Ovary (tissue), 9 donors: Measurements from ENCODE around the gene DTHD1. TPM values are rescaled to one million over a fixed set of nuclear protein-coding genes. Genes with fewer than 3 reads are reported as not detected.

Source experiments
- DNase-seq, 5 donors: peaks; one replicate each; pipeline ENCODE4 v3.0.0-alpha.2; 2019 to 2020
- H3K27ac ChIP-seq, 2 donors: fragments of 200-600 bp; one replicate each; pipeline versions ENCODE4 v1.5.1 to v1.8.0; 2019 to 2022
- H3K27me3 ChIP-seq: fragments of 200-600 bp; one replicate; pipeline ENCODE4 v1.8.0; 2022
- H3K36me3 ChIP-seq: fragments of 200-600 bp; sonication (generic); one replicate; pipeline ENCODE4 v1.5.1; 2019
- H3K4me1 ChIP-seq: one replicate; pipeline ENCODE4 v1.8.1; 2013; ENCODE audit warnings: mild to moderate bottlenecking, moderate library complexity; ENCODE audit not compliant: insufficient read depth
- H3K4me3 ChIP-seq: fragments of 200-600 bp; sonication (generic); one replicate; pipeline ENCODE4 v1.5.1; 2017
- H3K9me3 ChIP-seq, 2 donors: fragments of 200-600 bp in 1 of 2; sonication (generic) in 1 of 2; one replicate each; pipeline versions ENCODE4 v1.5.1 to v1.8.1; 2013 to 2019; ENCODE audit warnings: mild to moderate bottlenecking in 1 of 2, moderate library complexity in 1 of 2
- CTCF ChIP-seq, 3 donors: fragments of 450-650 bp in 2 of 3; fragments of 200-600 bp in 1 of 3; IDR thresholded peaks; one replicate each; pipeline versions ENCODE4 v1.5.1 to v1.8.0; 2016 to 2022; ENCODE audit warnings: antibody characterized with exemption in 3 of 3, mild to moderate bottlenecking in 1 of 3
- EP300 ChIP-seq: sonication (generic); formaldehyde crosslinking; IDR thresholded peaks from one replicate; pipeline ENCODE4 v1.6.1; 2017; ENCODE audit warnings: antibody characterized with exemption
- POLR2A ChIP-seq: fragments of 450-650 bp; IDR thresholded peaks from one replicate; pipeline ENCODE4 v1.6.1; 2017; ENCODE audit warnings: antibody characterized with exemption, mild to moderate bottlenecking, moderate library complexity
- WGBS, 3 donors: extraction: QIAGEN DNeasy Blood & Tissue Kit in 1 of 3; methylation state at CpG; one replicate each; pipeline versions ENCODE4 v1.1.5 to v1.1.7; 2013 to 2017; 5-methylcytosine and 5-hydroxymethylcytosine counted together
- intact Hi-C, 4 donors: fragments of 100-400 bp; cut with DNase I; formaldehyde crosslinking; loops; one replicate each; pipeline versions ENCODE4 v1.11.0 to v1.15.1; 2022 to 2023
- polyA plus RNA-seq, 2 donors: library from polyadenylated mRNA; stranded (reverse); fragments of 200-250 nt in 1 of 2; fragments of 350-450 nt in 1 of 2; fragmentation: Illumina TruSeq in 1 of 2; extraction: RNeasy Lipid Tissue Mini Kit (QIAGEN cat#74804) in 1 of 2; gene quantifications; one replicate each; pipeline ENCODE4 v1.2.3, GENCODE V29; 2013 to 2014
- total RNA-seq, 7 donors: library from RNA; depleted of rRNA in 2 of 7; stranded (reverse); fragments of >200 nt in 2 of 7; fragmentation: NEBNext Ultra II Directional in 3 of 7; extraction: Animal tissue kit (Norgen Biotek cat#: 25700) in 3 of 7; gene quantifications; one replicate each; pipeline versions ENCODE4 v1.1.0 to v1.2.4, GENCODE V29; 2016 to 2023
- donor health status: DM: no; HTN: no; CAD: no; lungs with moderate emphysema.
- donor health status: DM: no; HTN: no; CAD: no.
- donor health status: Bipolar disorder and iron deficiency.
- donor health status: DM: yes; HTN: yes; CAD: no.
- donor health status: DM: no; HTN: no; CAD: no.
- donor health status: DM: yes; HTN: yes; CAD: no.

Gene DTHD1
- total and polyA plus RNA-seq, 9 donors, result 0.04 to 14.8 (median 0.99) TPM; not detected in 2

- intact Hi-C loops, result no loop called here
- Histone ChIP-seq H3K9me3 (no peaks in the 10 kb centered on the region), H3K27me3 (no peaks in the 10 kb centered on the region), H3K27ac (no peak overlapping the region), H3K36me3 (no peaks in the 10 kb centered on the region), H3K4me1 (no peaks in the 10 kb centered on the region), H3K4me3 (no peak overlapping the region)
- 25 to 36% (median 35%) methylated on average over 7 of the region's 7 CpGs for WGBS, 3 donors
- TF ChIP-seq POLR2A (no peak), EP300 (no peak), CTCF (IDR thresholded peaks at IDR 0.05) (no peak)
- no peak for DNase-seq
Measured at GRCh38 chr4:36322921-36323354, 41.5 kb downstream of the DTHD1 start.

- 22 to 24% (median 23%) methylated on average over 2 of the region's 2 CpGs for WGBS, 3 donors
- no peak overlapping the region for H3K4me3 ChIP-seq
- H3K27me3 ChIP-seq, result no peaks in the 10 kb centered on the region
- no peak for DNase-seq
- TF ChIP-seq POLR2A (no peak), EP300 (no peak), CTCF (IDR thresholded peaks at IDR 0.05) (no peak)
- H3K4me1 ChIP-seq, result no peaks in the 10 kb centered on the region
- no peak overlapping the region for H3K27ac ChIP-seq
- intact Hi-C loops, result no loop called here
- H3K9me3 ChIP-seq, result no peaks in the 10 kb centered on the region
- H3K36me3 ChIP-seq, result no peaks in the 10 kb centered on the region
Measured at GRCh38 chr4:36323816-36324419, 42.5 kb downstream of the DTHD1 start.

- Histone ChIP-seq H3K9me3 (no peaks in the 10 kb centered on the region), H3K4me3 (no peak overlapping the region), H3K27ac (no peak overlapping the region), H3K36me3 (no peaks in the 10 kb centered on the region), H3K27me3 (no peaks in the 10 kb centered on the region), H3K4me1 (no peaks in the 10 kb centered on the region)
- intact Hi-C loops, result no loop called here
- WGBS, 3 donors, result 90 to 93% (median 92%) methylated on average over 4 of the region's 4 CpGs
- TF ChIP-seq EP300 (no peak), CTCF (IDR thresholded peaks at IDR 0.05) (no peak), POLR2A (no peak)
- no peak for DNase-seq
Measured at GRCh38 chr4:36324808-36325207, 43.4 kb downstream of the DTHD1 start.

GRCh38 chr4:36325499-36325898, 44.1 kb downstream of the DTHD1 start:
- H3K27ac ChIP-seq, result no peak overlapping the region
- no peak overlapping the region for H3K4me3 ChIP-seq
- no peaks in the 10 kb centered on the region for H3K36me3 ChIP-seq
- H3K4me1 ChIP-seq, result no peaks in the 10 kb centered on the region
- DNase-seq, result no peak
- H3K27me3 ChIP-seq, result no peaks in the 10 kb centered on the region
- H3K9me3 ChIP-seq, result no peaks in the 10 kb centered on the region
- intact Hi-C loops, result no loop called here
- WGBS, 3 donors, result 45 to 74% (median 52%) methylated on average over 1 of the region's 1 CpG
- no peak for TF ChIP-seq EP300
- no peak for TF ChIP-seq POLR2A
- TF ChIP-seq CTCF (IDR thresholded peaks at IDR 0.05), result no peak
